ENCODE measurements around the gene EPS8L1.

Gene EPS8L1

GRCh38 chr19:55116859-55117662 is 41.4 kb downstream of the EPS8L1 start, which contains the start of gene PPP1R12C:
PPP1R12C (minus strand) TSS chr19:55117637; CDS start chr19:55117543, 94 bp downstream.
- peak; percentile 76 to 81 for DNase-seq
- TF ChIP-seq GATA1 (IDR thresholded peaks at IDR 0.05; ENCODE audit: low read depth, low read length) (no peak), POLR2A (IDR thresholded peaks at IDR 0.05; ENCODE audit: low read length) (no peak)

GRCh38 chr19:55117663-55118391 is 42.2 kb downstream of the EPS8L1 start:
- TF ChIP-seq GATA1 (IDR thresholded peaks at IDR 0.05; ENCODE audit: low read depth, low read length) (no peak), POLR2A (IDR thresholded peaks at IDR 0.05; ENCODE audit: low read length) (peak; percentile 50)
- DNase-seq = peak; percentile 99

- DNase-seq = peak; percentile 46 to 50
- no peak for TF ChIP-seq GATA1 (IDR thresholded peaks at IDR 0.05; ENCODE audit: low read depth, low read length)
- no peak for TF ChIP-seq POLR2A (IDR thresholded peaks at IDR 0.05; ENCODE audit: low read length)
Observed at GRCh38 chr19:55118401-55118991, 42.8 kb downstream of the EPS8L1 start.

GRCh38 chr19:55119053-55119452 is 43.4 kb downstream of the EPS8L1 start:
- DNase-seq = no peak

GRCh38 chr19:55131421-55131820 is 55.8 kb downstream of the EPS8L1 start:
- DNase-seq = no peak
- no peak for TF ChIP-seq POLR2A (IDR thresholded peaks at IDR 0.05; ENCODE audit: low read length)
- no peak for TF ChIP-seq GATA1 (IDR thresholded peaks at IDR 0.05; ENCODE audit: low read depth, low read length)

More at GRCh38 chr19:55119053-55119452, 43.4 kb downstream of the EPS8L1 start:
- TF ChIP-seq GATA1 (IDR thresholded peaks at IDR 0.05; ENCODE audit: low read depth, low read length) = no peak
- TF ChIP-seq POLR2A (IDR thresholded peaks at IDR 0.05; ENCODE audit: low read length) = no peak

GRCh38 chr19:55132453-55133129 is 56.9 kb downstream of the EPS8L1 start:
- no peak for TF ChIP-seq POLR2A (IDR thresholded peaks at IDR 0.05; ENCODE audit: low read length)
- DNase-seq = peak in 1 of 2 experiments; percentile 32

GRCh38 chr19:55133639-55134444 is 58.2 kb downstream of the EPS8L1 start:
- DNase-seq = no peak
- TF ChIP-seq GATA1 (IDR thresholded peaks at IDR 0.05; ENCODE audit: low read depth, low read length) = no peak
- TF ChIP-seq POLR2A (IDR thresholded peaks at IDR 0.05; ENCODE audit: low read length) = no peak

GRCh38 chr19:55134736-55135135 is 59.1 kb downstream of the EPS8L1 start:
- TF ChIP-seq POLR2A (IDR thresholded peaks at IDR 0.05; ENCODE audit: low read length) (no peak), GATA1 (IDR thresholded peaks at IDR 0.05; ENCODE audit: low read depth, low read length) (no peak)
- DNase-seq = no peak

- TF ChIP-seq POLR2A (IDR thresholded peaks at IDR 0.05; ENCODE audit: low read length) (no peak), GATA1 (IDR thresholded peaks at IDR 0.05; ENCODE audit: low read depth, low read length) (no peak)
Observed at GRCh38 chr19:55136399-55137102, 60.9 kb downstream of the EPS8L1 start.

More at GRCh38 chr19:55136399-55137102, 60.9 kb downstream of the EPS8L1 start:
- no peak for DNase-seq
